ENCODE results near the gene ATXN7. TPM values are rescaled to one million over a fixed set of nuclear protein-coding genes. Genes with fewer than 3 reads are reported as not detected.

Gene ATXN7
- total and polyA plus RNA-seq, 8 donors: 7.3 to 40.4 (median 25.2) TPM

GRCh38 chr3:63934041-63934866, 70.6 kb downstream of the ATXN7 start:
- no peak for FAIRE-seq
- WGBS, 2 donors: 73 to 80% methylated on average over 6 of the region's 6 CpGs
- TF ChIP-seq, protein P1, sequence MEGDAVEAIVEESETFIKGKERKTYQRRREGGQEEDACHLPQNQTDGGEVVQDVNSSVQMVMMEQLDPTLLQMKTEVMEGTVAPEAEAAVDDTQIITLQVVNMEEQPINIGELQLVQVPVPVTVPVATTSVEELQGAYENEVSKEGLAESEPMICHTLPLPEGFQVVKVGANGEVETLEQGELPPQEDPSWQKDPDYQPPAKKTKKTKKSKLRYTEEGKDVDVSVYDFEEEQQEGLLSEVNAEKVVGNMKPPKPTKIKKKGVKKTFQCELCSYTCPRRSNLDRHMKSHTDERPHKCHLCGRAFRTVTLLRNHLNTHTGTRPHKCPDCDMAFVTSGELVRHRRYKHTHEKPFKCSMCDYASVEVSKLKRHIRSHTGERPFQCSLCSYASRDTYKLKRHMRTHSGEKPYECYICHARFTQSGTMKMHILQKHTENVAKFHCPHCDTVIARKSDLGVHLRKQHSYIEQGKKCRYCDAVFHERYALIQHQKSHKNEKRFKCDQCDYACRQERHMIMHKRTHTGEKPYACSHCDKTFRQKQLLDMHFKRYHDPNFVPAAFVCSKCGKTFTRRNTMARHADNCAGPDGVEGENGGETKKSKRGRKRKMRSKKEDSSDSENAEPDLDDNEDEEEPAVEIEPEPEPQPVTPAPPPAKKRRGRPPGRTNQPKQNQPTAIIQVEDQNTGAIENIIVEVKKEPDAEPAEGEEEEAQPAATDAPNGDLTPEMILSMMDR (IDR thresholded peaks at IDR 0.05): no peak
- Histone ChIP-seq H3K36me3 (no peaks in the 10 kb centered on the region), H3K4me3 (no peak overlapping the region), H3K9me3 (no peaks in the 10 kb centered on the region), H3K27ac (peak overlapping the region in 2 of 4 donors; percentile 15 to 17), H3K4me1 (peaks cover 30 to 68% (median 45%) of the 10 kb centered on the region in 3 donors), H3K27me3 (no peaks in the 10 kb centered on the region)
- no peak for DNase-seq
- peak in 1 of 4 donors; percentile 22 for ATAC-seq
- intact Hi-C loops (cut with DNase I): no loop called here

- intact Hi-C loops (cut with DNase I): no loop called here
- no peaks in the 10 kb centered on the region for H3K9me3 ChIP-seq
- no peaks in the 10 kb centered on the region for H3K36me3 ChIP-seq
- TF ChIP-seq, protein P1 (IDR thresholded peaks at IDR 0.05): no peak
- no peak for FAIRE-seq
- peak overlapping the region in 2 of 4 donors; percentile 54 to 61 for H3K27ac ChIP-seq
- no peaks in the 10 kb centered on the region for H3K27me3 ChIP-seq
- H3K4me1 ChIP-seq: peaks cover 32 to 73% (median 47%) of the 10 kb centered on the region in 3 donors
- ATAC-seq: no peak
- H3K4me3 ChIP-seq: no peak overlapping the region
- WGBS, 2 donors: 33 to 34% methylated on average over 4 of the region's 4 CpGs
- DNase-seq: no peak
These were observed 73.3 kb downstream of the ATXN7 start for GRCh38 chr3:63936925-63937324.

DNA sequence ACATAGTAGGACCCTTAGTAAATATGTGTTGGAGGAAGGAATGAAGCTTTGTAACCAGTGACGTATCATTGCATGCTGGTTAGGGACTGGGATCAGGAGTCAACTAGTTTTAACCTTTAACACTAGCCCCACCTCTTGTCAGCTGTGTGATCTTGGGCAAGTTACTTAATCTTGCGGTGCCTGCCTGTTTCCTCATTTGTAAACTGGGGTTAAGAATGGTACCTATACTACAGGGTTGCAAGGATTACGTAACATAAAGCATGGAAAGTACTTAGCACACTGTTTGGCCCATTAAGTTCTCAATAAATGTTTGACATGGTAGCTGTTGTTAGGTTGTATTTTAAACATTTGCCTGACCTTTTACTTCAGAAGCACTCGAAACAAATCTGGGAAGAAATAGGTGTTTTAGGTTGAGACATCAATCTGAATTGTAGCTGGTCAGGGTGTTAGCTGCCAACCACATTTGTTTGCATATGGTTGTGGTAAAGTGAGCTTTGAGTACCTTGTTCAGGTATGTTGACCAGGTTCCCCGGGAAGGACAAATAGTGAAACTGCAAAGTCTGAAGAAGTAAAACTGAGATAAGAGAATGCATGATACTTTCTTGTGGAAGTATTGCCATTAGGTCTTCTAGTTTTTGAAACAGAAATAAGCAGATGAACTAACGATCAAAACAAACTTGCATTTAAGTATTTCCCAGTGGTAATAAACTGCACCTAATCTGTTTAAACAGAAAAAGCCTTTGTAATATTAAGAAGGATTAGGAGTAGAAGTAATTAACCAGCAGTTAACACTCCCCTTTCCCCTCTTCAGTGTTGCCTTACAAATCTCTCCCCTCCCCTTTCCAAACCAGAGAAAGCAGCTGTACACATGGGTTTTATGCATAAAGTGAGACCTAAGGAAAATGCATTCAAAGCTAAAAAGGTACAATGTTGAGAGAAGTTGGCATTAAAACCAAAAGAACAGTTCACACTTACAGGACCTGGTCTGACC, 74.3 kb downstream of the ATXN7 start:
- H3K4me3 ChIP-seq: no peak overlapping the region
- DNase-seq (no peak), ATAC-seq (peak; percentile 60 to 73 (median 68)), FAIRE-seq (peak; percentile 20)
- 38% methylated on average over 6 of the region's 6 CpGs for WGBS, 2 donors
- H3K9me3 ChIP-seq: no peaks in the 10 kb centered on the region
- H3K27ac ChIP-seq: peak overlapping the region in 2 of 4 donors; percentile 54 to 61
- peaks cover 27 to 67% (median 37%) of the 10 kb centered on the region in 3 donors for H3K4me1 ChIP-seq
- intact Hi-C loops (cut with DNase I): no loop called here
- H3K27me3 ChIP-seq: no peaks in the 10 kb centered on the region
- H3K36me3 ChIP-seq: no peaks in the 10 kb centered on the region
- TF ChIP-seq, protein P1 (IDR thresholded peaks at IDR 0.05): no peak

- no peak for FAIRE-seq
- no peak for DNase-seq
- Histone ChIP-seq H3K4me1 (peaks cover 41 to 71% (median 49%) of the 10 kb centered on the region in 3 donors), H3K4me3 (no peak overlapping the region), H3K9me3 (no peaks in the 10 kb centered on the region), H3K36me3 (no peaks in the 10 kb centered on the region), H3K27me3 (no peaks in the 10 kb centered on the region), H3K27ac (peak overlapping the region in 3 of 4 donors; percentile 13 to 44 (median 15))
- 37 to 41% methylated on average over 4 of the region's 4 CpGs for WGBS, 2 donors
- TF ChIP-seq, protein P1 (IDR thresholded peaks at IDR 0.05): no peak
- ATAC-seq: no peak
- intact Hi-C loops (cut with DNase I): no loop called here
These were observed 76.7 kb downstream of the ATXN7 start for GRCh38 chr3:63940389-63940757.
